K562 (cell line): Measurements from ENCODE around the gene AIFM3. TPM values are rescaled to one million over a fixed set of nuclear protein-coding genes. Genes with fewer than 3 reads are reported as not detected.
A peak's percentile ranks its signal among the peaks of the same experiment; 100 is the strongest.

Source experiments
- ELF2 ChIP-seq: fragments of 250-450 bp; sonication (Bioruptor Pico); IDR thresholded peaks from 2 replicates; pipeline ENCODE4 v1.5.0; 2021; ENCODE audit warnings: mild to moderate bottlenecking
- ELF4 ChIP-seq: fragments of 450-650 bp; formaldehyde crosslinking; IDR thresholded peaks from 2 replicates; pipeline ENCODE4 v1.4.0; 2022; ENCODE audit warnings: missing genetic modification characterization
- ETV1 ChIP-seq: fragments of 450-650 bp; conservative IDR thresholded peaks from 2 replicates; pipeline ENCODE4 v1.6.1; 2016; ENCODE audit warnings: missing genetic modification characterization, control low read depth, low read depth, missing compliant biosample characterization
- GABPB1 ChIP-seq: sonication (generic); formaldehyde crosslinking; IDR thresholded peaks from 2 replicates; pipeline ENCODE4 v1.8.0; 2022; ENCODE audit warnings: mild to moderate bottlenecking, missing genetic modification reagents
- ID3 ChIP-seq, 2 experiments: fragments of 250-450 bp in 1 of 2; fragments of 450-650 bp in 1 of 2; sonication (Bioruptor Pico) in 1 of 2; IDR thresholded peaks; 2 replicates each; pipeline versions ENCODE4 v1.6.1 to v1.8.0; 2016 to 2021; ENCODE audit warnings: mild to moderate bottlenecking in 2 of 2, moderate library complexity in 2 of 2, missing compliant biosample characterization in 1 of 2, missing genetic modification characterization in 1 of 2
- LARP7 ChIP-seq: fragments of 450-650 bp; IDR thresholded peaks from 2 replicates; pipeline ENCODE4 v1.6.1; 2016
- MCM5 ChIP-seq: fragments of 450-650 bp; IDR thresholded peaks from 2 replicates; pipeline ENCODE4 v1.6.1; 2016; ENCODE audit warnings: low read depth
- NBN ChIP-seq: fragments of 450-650 bp; IDR thresholded peaks from 2 replicates; pipeline ENCODE4 v1.6.1; 2016; ENCODE audit warnings: low read depth, mild to moderate bottlenecking
- NKRF ChIP-seq: fragments of 450-650 bp; IDR thresholded peaks from 2 replicates; pipeline ENCODE4 v1.6.1; 2016; ENCODE audit warnings: borderline replicate concordance
- POLR2B ChIP-seq: fragments of 450-650 bp; IDR thresholded peaks from 2 replicates; pipeline ENCODE4 v1.6.1; 2018; ENCODE audit warnings: low read depth; ENCODE audit not compliant: partially characterized antibody
- PPARD ChIP-seq: fragments of 250-450 bp; sonication (Bioruptor Pico); IDR thresholded peaks from 2 replicates; pipeline ENCODE4 v1.8.0; 2022; ENCODE audit warnings: inconsistent platforms, mild to moderate bottlenecking, moderate library complexity
- RFX7 ChIP-seq: fragments of 250-450 bp; sonication (Bioruptor Pico); IDR thresholded peaks from 2 replicates; pipeline ENCODE4 v1.5.1; 2021; ENCODE audit warnings: mild to moderate bottlenecking
- SETDB1 ChIP-seq: IDR thresholded peaks from one replicate; pipeline ENCODE4 v1.6.1; 2012; ENCODE audit warnings: low read length, control low read depth, inconsistent platforms
- STAG1 ChIP-seq: sonication (generic); formaldehyde crosslinking; IDR thresholded peaks from 2 replicates; pipeline ENCODE4 v1.5.0; 2020; ENCODE audit warnings: missing genetic modification reagents, borderline replicate concordance
- TRIM24 ChIP-seq, 2 experiments: fragments of 450-650 bp; IDR thresholded peaks; 2 replicates each; pipeline ENCODE4 v1.6.1; 2016
- ZNF644 ChIP-seq: fragments of 200-800 bp; sonication (Bioruptor generic); IDR thresholded peaks from 2 replicates; pipeline ENCODE4 v1.6.1; 2016; ENCODE audit warnings: low read depth, missing genetic modification characterization, missing compliant biosample characterization
- polyA plus RNA-seq, 8 experiments: library from polyadenylated mRNA; depleted of rRNA in 4 of 8; stranded (reverse) in 5 of 8; unstranded in 3 of 8; fragments of >200 nt; fragmentation: Nextera tagmentation in 2 of 8; fragmentation: Illumina TruSeq in 1 of 8; extraction: Ambion mirVana in 2 of 8; extraction: Trizol in 1 of 8; gene quantifications; 2 replicates each; pipeline versions ENCODE4 v1.2.1 to v1.2.3, GENCODE V29; 2011 to 2014; ENCODE audit warnings: inconsistent platforms in 1 of 8, missing spikeins in 1 of 8
- total RNA-seq, 7 experiments: library from RNA; depleted of rRNA in 6 of 7; stranded (reverse); fragments of >200 nt in 6 of 7; fragmentation: Illumina TruSeq in 2 of 7; extraction: Trizol in 2 of 7; gene quantifications; 2 replicates each; pipeline versions ENCODE4 v1.2.1 to v1.2.3, GENCODE V29; 2011 to 2021; ENCODE audit warnings: low replicate concordance in 1 of 7
- TF ChIP-seq, protein P1 (sequence below): fragments of 250-450 bp; sonication (Bioruptor Pico); IDR thresholded peaks from 2 replicates; pipeline ENCODE4 v1.4.0; 2020; ENCODE audit warnings: borderline replicate concordance
- TF ChIP-seq, protein P2 (sequence below): sonication (generic); formaldehyde crosslinking; IDR thresholded peaks from 2 replicates; pipeline ENCODE4 v1.8.0; 2022; ENCODE audit warnings: mild to moderate bottlenecking, missing genetic modification reagents, borderline replicate concordance
- TF ChIP-seq, protein P3 (sequence below): IDR thresholded peaks from 2 replicates; pipeline ENCODE4 v1.6.1; 2016; ENCODE audit warnings: missing genetic modification characterization, missing compliant biosample characterization

AIFM3 gene
- total and polyA plus RNA-seq, 9 of the 15 experiments (the other 6 are each of a cell fraction or from before 2014, with no cell fraction given): 0.03 to 0.20 (median 0.07) TPM; not detected in 1

- TF ChIP-seq, protein P1, sequence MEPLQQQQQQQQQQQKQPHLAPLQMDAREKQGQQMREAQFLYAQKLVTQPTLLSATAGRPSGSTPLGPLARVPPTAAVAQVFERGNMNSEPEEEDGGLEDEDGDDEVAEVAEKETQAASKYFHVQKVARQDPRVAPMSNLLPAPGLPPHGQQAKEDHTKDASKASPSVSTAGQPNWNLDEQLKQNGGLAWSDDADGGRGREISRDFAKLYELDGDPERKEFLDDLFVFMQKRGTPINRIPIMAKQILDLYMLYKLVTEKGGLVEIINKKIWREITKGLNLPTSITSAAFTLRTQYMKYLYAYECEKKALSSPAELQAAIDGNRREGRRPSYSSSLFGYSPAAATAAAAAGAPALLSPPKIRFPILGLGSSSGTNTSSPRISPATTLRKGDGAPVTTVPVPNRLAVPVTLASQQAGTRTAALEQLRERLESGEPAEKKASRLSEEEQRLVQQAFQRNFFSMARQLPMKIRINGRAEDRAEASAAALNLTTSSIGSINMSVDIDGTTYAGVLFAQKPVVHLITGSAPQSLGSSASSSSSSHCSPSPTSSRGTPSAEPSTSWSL (CRISPR knock-in tag): no peak
- TF ChIP-seq STAG1 (no peak), ID3 (CRISPR knock-in tag; IDR thresholded peaks at IDR 0.05) (0 out of 2 replicates have a peak, but pooled peaks have one; percentile 52), ID3 (tag; IDR thresholded peaks at IDR 0.05) (no peak), GABPB1 (CRISPR knock-in tag) (0 out of 2 replicates have a peak, but pooled peaks have one; percentile 33), ZNF644 (no peak), NBN (peak; percentile 30; the same call in 1 of the 2 replicates), ETV1 (tag) (no peak), ELF2 (CRISPR knock-in tag) (no peak), RFX7 (CRISPR knock-in tag) (no peak), PPARD (CRISPR knock-in tag) (no peak), SETDB1 (no peak), ELF4 (0 out of 2 replicates have a peak, but pooled peaks have one; percentile 50), TRIM24 (IDR thresholded peaks at IDR 0.05) (no peak), POLR2B (no peak), MCM5 (no peak), NKRF (0 out of 2 replicates have a peak, but pooled peaks have one; percentile 19), LARP7 (peak; percentile 45; the same call in 1 of the 2 replicates)
- TF ChIP-seq, protein P2, sequence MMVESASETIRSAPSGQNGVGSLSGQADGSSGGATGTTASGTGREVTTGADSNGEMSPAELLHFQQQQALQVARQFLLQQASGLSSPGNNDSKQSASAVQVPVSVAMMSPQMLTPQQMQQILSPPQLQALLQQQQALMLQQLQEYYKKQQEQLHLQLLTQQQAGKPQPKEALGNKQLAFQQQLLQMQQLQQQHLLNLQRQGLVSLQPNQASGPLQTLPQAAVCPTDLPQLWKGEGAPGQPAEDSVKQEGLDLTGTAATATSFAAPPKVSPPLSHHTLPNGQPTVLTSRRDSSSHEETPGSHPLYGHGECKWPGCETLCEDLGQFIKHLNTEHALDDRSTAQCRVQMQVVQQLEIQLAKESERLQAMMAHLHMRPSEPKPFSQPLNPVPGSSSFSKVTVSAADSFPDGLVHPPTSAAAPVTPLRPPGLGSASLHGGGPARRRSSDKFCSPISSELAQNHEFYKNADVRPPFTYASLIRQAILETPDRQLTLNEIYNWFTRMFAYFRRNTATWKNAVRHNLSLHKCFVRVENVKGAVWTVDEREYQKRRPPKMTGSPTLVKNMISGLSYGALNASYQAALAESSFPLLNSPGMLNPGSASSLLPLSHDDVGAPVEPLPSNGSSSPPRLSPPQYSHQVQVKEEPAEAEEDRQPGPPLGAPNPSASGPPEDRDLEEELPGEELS (CRISPR knock-in tag): 0 out of 2 replicates have a peak, but pooled peaks have one; percentile 68
- TF ChIP-seq, protein P3, sequence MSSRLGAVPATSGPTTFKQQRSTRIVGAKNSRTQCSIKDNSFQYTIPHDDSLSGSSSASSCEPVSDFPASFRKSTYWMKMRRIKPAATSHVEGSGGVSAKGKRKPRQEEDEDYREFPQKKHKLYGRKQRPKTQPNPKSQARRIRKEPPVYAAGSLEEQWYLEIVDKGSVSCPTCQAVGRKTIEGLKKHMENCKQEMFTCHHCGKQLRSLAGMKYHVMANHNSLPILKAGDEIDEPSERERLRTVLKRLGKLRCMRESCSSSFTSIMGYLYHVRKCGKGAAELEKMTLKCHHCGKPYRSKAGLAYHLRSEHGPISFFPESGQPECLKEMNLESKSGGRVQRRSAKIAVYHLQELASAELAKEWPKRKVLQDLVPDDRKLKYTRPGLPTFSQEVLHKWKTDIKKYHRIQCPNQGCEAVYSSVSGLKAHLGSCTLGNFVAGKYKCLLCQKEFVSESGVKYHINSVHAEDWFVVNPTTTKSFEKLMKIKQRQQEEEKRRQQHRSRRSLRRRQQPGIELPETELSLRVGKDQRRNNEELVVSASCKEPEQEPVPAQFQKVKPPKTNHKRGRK (tag): peak; percentile 40; the same call in 1 of the 2 replicates
Observed at GRCh38 chr22:20943104-20943933, 23.7 kb upstream of the AIFM3 start (continued).
